Testis (tissue), 3 donors: ENCODE results near the gene TMCC3. TPM values are rescaled to one million over a fixed set of nuclear protein-coding genes. Genes with fewer than 3 reads are reported as not detected.
A peak's percentile ranks its signal among the peaks of the same experiment; 100 is the strongest.

Source experiments
- DNase-seq: peaks from one replicate; pipeline ENCODE4 v3.0.0-alpha.2; 2019
- H3K27ac ChIP-seq, 2 donors: fragments of 200-600 bp; sonication (generic); one replicate each; pipeline ENCODE4 v1.5.1; 2019
- H3K27me3 ChIP-seq: fragments of 200-600 bp; sonication (generic); one replicate; pipeline ENCODE4 v1.5.1; 2019
- H3K36me3 ChIP-seq: fragments of 200-600 bp; sonication (generic); one replicate; pipeline ENCODE4 v1.5.1; 2017; ENCODE audit warnings: low read depth; ENCODE audit errors: missing control alignments
- H3K4me1 ChIP-seq: fragments of 200-600 bp; sonication (generic); one replicate; pipeline ENCODE4 v1.5.1; 2019
- H3K4me3 ChIP-seq, 2 donors: fragments of 200-600 bp; sonication (generic); one replicate each; pipeline ENCODE4 v1.5.1; 2017 to 2019
- H3K9me3 ChIP-seq: fragments of 200-600 bp; sonication (generic); one replicate; pipeline ENCODE4 v1.5.1; 2017
- POLR2A ChIP-seq: fragments of 450-650 bp; IDR thresholded peaks from one replicate; pipeline ENCODE4 v1.6.1; 2017; ENCODE audit warnings: antibody characterized with exemption, mild to moderate bottlenecking, moderate library complexity
- WGBS, 2 donors: methylation state at CpG; one replicate each; pipeline ENCODE4 v1.1.5; 2018; 5-methylcytosine and 5-hydroxymethylcytosine counted together
- intact Hi-C: fragments of 100-400 bp; cut with DNase I; formaldehyde crosslinking; loops from one replicate; pipeline ENCODE4 v1.15.1; 2023; ENCODE audit warnings: low total_unique reads
- polyA plus RNA-seq: library from polyadenylated mRNA; stranded (reverse); fragments of 350-450 nt; fragmentation: Illumina TruSeq; extraction: RNeasy Lipid Tissue Mini Kit (QIAGEN cat#74804); gene quantifications from one replicate; pipeline ENCODE4 v1.2.3, GENCODE V29; 2014; ENCODE audit warnings: low read depth, low replicate concordance; ENCODE audit not compliant: insufficient read depth
- total RNA-seq, 2 donors: library from RNA; depleted of rRNA; stranded (reverse); fragments of >200 nt; gene quantifications; one replicate each; pipeline ENCODE4 v1.2.3, GENCODE V29; 2016
- TF ChIP-seq, protein P1 (sequence below), 3 experiments: fragments of 450-650 bp in 2 of 3; fragments of 200-600 bp in 1 of 3; sonication (generic) in 1 of 3; IDR thresholded peaks; one replicate each; pipeline ENCODE4 v1.5.1; 2016 to 2019; ENCODE audit warnings: antibody characterized with exemption in 3 of 3, mild to moderate bottlenecking in 2 of 3, moderate library complexity in 1 of 3

TMCC3 gene
- total and polyA plus RNA-seq, 3 donors from 2014 or later: 3.4 to 6.4 (median 5.1) TPM

DNA sequence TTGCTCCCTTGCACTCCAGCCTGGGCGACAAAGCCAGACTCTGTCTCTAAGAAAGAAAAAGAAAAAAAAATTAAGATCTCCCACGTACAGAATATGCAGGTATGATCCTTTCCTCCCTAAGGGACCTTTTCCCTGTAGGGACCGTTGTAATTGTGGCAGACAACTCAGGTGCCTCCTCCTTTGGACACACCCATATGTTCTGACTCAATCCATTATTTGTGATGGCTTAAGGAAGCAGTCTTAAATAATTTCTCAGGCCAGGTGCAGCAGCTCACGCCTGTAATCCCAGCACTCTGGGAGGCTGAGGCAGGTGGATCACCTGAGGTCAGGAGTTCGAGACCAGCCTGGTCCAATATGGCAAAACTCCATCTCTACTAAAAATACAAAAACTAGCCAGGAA is 53.1 kb downstream of the TMCC3 start:
- WGBS, 2 donors: 93 to 95% methylated on average over 5 of the region's 5 CpGs
- Histone ChIP-seq H3K27me3 (no peaks in the 10 kb centered on the region), H3K36me3 (no peaks in the 10 kb centered on the region), H3K4me1 (no peaks in the 10 kb centered on the region), H3K27ac (no peak overlapping the region), H3K9me3 (no peaks in the 10 kb centered on the region), H3K4me3 (no peak overlapping the region)
- intact Hi-C loops: no loop called here
- TF ChIP-seq POLR2A: no peak
- TF ChIP-seq, protein P1, sequence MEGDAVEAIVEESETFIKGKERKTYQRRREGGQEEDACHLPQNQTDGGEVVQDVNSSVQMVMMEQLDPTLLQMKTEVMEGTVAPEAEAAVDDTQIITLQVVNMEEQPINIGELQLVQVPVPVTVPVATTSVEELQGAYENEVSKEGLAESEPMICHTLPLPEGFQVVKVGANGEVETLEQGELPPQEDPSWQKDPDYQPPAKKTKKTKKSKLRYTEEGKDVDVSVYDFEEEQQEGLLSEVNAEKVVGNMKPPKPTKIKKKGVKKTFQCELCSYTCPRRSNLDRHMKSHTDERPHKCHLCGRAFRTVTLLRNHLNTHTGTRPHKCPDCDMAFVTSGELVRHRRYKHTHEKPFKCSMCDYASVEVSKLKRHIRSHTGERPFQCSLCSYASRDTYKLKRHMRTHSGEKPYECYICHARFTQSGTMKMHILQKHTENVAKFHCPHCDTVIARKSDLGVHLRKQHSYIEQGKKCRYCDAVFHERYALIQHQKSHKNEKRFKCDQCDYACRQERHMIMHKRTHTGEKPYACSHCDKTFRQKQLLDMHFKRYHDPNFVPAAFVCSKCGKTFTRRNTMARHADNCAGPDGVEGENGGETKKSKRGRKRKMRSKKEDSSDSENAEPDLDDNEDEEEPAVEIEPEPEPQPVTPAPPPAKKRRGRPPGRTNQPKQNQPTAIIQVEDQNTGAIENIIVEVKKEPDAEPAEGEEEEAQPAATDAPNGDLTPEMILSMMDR (IDR thresholded peaks at IDR 0.05): no peak
- DNase-seq: no peak

DNA sequence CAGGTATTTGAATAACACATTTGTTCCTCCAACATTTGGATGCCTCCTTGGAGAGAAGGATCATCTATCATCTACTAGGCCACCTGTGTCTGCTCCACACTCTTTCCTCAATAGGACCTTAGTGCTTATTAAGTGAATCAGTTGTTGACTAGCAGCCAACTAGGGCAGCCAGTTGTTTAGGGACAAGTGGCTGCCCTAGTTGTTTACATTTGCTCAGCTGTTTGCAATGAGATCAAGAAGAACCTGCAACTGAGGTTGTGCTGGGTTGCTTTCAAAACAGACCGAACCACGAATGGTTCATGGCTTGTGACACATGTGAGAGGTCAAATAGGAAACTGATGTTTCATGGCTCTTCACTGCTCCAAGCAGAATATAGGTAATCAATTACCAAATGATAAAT is 53.8 kb downstream of the TMCC3 start:
- DNase-seq: no peak
- Histone ChIP-seq H3K27ac (no peak overlapping the region), H3K4me3 (no peak overlapping the region), H3K36me3 (no peaks in the 10 kb centered on the region), H3K9me3 (no peaks in the 10 kb centered on the region), H3K4me1 (no peaks in the 10 kb centered on the region), H3K27me3 (no peaks in the 10 kb centered on the region)
- WGBS, 2 donors: 93 to 94% methylated on average over 2 of the region's 2 CpGs
- no peak for TF ChIP-seq POLR2A
- TF ChIP-seq, protein P1 (IDR thresholded peaks at IDR 0.05): no peak
- intact Hi-C loops: no loop called here

DNA sequence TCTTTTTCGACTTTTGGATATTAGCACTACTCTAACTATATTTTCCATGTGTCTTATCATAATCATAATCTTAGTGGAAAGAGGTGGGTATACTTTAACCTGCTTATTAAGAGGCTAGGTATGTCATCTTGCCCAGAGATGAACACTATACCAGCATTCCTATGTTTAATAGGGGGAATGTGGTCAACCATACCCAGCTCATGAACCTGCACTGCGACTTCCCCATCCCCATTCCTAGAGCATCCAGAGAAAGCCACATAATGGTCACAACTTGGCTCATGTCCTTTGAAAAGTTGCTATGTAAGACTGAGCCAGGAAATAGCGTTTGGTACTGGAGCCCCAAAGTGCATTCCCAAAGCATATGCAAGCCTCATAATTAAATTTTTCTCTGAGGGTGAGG is 55.2 kb downstream of the TMCC3 start:
- H3K36me3 ChIP-seq: no peaks in the 10 kb centered on the region
- no peak overlapping the region for H3K27ac ChIP-seq
- no peaks in the 10 kb centered on the region for H3K27me3 ChIP-seq
- intact Hi-C loops: no loop called here
- TF ChIP-seq, protein P1 (IDR thresholded peaks at IDR 0.05): no peak
- no peak for TF ChIP-seq POLR2A
- no peaks in the 10 kb centered on the region for H3K9me3 ChIP-seq
- no peaks in the 10 kb centered on the region for H3K4me1 ChIP-seq
- DNase-seq: no peak
- 85 to 91% methylated on average over 3 of the region's 3 CpGs for whole genome bisulfite sequencing, 2 donors
- H3K4me3 ChIP-seq: no peak overlapping the region

DNA sequence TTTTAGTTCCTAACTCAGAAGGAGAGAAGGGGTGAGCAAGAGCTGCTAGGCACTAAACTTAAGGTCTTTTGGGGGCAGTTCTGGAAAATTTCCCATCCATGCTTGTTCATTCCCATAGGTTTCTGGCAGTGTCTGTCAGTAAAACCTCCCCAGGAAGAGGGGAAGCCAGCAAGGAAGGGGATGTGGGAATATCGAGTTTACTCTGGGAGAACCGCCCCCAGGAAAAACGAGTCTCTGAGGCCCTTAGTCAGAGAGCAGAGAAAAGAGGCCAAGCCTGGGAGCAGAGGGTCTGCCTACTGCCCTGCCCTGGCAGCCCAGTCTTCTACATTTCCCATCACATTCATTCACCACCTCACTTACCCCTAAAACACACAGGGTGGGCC is 55.9 kb downstream of the TMCC3 start:
- no peak for DNase-seq
- H3K27ac ChIP-seq: peak overlapping the region in 1 of 2 donors; percentile 31
- intact Hi-C loops: no loop called here

More for the DNA sequence above, 55.9 kb downstream of the TMCC3 start:
- H3K27me3 ChIP-seq: no peaks in the 10 kb centered on the region
- TF ChIP-seq, protein P1 (IDR thresholded peaks at IDR 0.05): no peak
- TF ChIP-seq POLR2A: no peak
- H3K4me3 ChIP-seq: no peak overlapping the region
- no peaks in the 10 kb centered on the region for H3K36me3 ChIP-seq
- H3K9me3 ChIP-seq: no peaks in the 10 kb centered on the region
- no peaks in the 10 kb centered on the region for H3K4me1 ChIP-seq
- WGBS, 2 donors: 65 to 66% methylated on average over 3 of the region's 3 CpGs
